AG09309 (cell line): ENCODE results near the gene MYCBP2.

ENCODE experiments used
- DNase-seq: peaks from one replicate; pipeline ENCODE4 v3.0.0-alpha.2; 2010; ENCODE audit warnings: low read depth
- H3K4me3 ChIP-seq: 2 replicates; pipeline ENCODE4 v1.5.1; 2011; ENCODE audit warnings: mild to moderate bottlenecking, low read depth, low read length, moderate library complexity; ENCODE audit not compliant: control insufficient read depth
- TF ChIP-seq, protein P1 (sequence below): IDR thresholded peaks from 2 replicates; pipeline ENCODE4 v1.5.1; 2011; ENCODE audit warnings: mild to moderate bottlenecking, low read depth, low read length, inconsistent platforms; ENCODE audit not compliant: insufficient read depth, control insufficient read depth; ENCODE audit errors: missing control alignments

The MYCBP2 gene

DNA sequence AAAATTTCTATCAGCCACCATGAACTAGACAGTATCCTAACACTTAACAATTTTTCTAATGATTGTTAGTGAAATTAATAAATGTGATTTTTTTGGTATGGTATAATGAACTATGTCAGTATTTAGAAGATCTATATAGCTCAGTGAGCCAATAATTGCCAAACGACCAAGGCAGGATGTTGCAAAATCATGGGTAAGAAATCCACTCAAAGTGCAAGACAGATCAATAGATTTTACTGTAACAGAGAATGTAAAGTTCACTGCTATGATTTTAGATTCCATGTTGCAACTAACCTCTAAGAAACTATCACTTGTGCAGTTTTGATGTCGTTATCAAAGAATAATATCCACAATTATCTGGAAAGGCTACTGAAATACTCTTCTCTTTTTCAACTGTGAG lies 44.0 kb upstream of the MYCBP2 start:
- no peak overlapping the region for H3K4me3 ChIP-seq
- DNase-seq = no peak
- TF ChIP-seq, protein P1, sequence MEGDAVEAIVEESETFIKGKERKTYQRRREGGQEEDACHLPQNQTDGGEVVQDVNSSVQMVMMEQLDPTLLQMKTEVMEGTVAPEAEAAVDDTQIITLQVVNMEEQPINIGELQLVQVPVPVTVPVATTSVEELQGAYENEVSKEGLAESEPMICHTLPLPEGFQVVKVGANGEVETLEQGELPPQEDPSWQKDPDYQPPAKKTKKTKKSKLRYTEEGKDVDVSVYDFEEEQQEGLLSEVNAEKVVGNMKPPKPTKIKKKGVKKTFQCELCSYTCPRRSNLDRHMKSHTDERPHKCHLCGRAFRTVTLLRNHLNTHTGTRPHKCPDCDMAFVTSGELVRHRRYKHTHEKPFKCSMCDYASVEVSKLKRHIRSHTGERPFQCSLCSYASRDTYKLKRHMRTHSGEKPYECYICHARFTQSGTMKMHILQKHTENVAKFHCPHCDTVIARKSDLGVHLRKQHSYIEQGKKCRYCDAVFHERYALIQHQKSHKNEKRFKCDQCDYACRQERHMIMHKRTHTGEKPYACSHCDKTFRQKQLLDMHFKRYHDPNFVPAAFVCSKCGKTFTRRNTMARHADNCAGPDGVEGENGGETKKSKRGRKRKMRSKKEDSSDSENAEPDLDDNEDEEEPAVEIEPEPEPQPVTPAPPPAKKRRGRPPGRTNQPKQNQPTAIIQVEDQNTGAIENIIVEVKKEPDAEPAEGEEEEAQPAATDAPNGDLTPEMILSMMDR = no peak

DNA sequence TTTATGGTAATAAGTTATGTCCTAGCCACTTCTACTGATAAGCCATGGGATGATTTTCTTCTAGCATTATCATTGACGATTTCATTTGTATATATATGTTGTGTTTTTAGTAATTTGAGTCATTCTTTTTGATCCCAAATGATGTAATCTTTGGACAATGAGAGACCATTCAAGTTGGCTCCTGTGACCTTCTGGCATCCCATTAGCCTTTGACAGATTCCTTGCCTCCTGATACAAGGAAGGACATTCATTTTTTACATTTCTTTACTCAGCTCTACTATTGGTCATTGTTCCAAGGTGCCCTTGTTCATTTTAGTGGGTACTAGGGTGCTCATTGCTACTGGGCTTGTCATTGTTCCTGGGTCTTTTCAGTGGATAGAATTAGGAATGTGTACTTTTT lies 35.3 kb upstream of the MYCBP2 start:
- DNase-seq = no peak
- TF ChIP-seq, protein P1 = no peak
- no peak overlapping the region for H3K4me3 ChIP-seq

DNA sequence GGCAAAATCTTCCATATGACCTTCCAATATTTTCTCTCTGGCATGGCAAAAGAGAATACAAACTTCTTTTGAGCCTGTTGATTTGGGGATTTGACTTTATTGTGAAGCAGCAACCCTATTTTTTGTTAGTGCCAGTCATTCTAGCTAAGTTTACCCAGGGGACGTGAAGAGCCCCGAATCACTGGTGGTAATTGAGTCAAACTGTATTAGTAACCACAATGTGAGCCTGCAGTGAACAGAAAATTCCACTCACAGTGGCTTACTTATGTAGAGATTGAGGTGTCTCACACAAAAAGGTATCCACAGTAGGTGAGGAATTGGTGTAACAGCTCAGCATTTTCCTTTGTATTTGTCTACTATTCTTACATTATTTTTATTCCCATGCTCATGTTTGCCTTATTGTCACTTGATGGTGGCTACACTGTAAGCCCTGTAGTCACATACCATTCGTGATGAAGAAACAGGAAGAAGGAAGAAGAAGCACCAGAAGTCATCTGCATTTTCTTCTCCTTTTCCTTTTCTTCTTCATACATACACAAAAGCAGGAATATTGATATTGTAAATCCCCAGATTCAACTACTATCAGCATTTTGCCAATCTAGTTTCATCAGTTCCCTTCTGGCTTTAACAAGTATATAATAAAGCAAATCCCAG lies 33.3 kb upstream of the MYCBP2 start:
- H3K4me3 ChIP-seq = no peak overlapping the region
- TF ChIP-seq, protein P1 = no peak
- no peak for DNase-seq

DNA sequence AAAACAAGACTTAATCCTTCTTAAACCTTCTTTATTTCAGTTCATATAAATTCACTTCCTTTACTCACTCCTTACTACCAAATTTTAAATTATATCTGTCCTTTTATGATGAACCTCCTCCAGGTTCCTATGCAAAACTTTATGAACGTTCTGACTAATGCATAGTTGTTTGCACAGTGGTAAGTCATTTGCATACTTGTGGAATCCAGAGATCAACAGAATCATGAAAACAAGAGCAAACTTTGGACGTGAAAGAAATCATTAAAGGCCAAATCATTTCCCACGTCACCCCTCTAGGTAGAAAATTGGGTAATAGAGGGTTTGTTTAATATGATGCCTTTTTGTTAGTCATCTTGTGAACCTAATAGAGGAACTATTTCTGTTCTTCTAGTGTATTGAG lies 32.3 kb upstream of the MYCBP2 start:
- no peak for DNase-seq
- TF ChIP-seq, protein P1 = no peak
- H3K4me3 ChIP-seq = no peak overlapping the region

DNA sequence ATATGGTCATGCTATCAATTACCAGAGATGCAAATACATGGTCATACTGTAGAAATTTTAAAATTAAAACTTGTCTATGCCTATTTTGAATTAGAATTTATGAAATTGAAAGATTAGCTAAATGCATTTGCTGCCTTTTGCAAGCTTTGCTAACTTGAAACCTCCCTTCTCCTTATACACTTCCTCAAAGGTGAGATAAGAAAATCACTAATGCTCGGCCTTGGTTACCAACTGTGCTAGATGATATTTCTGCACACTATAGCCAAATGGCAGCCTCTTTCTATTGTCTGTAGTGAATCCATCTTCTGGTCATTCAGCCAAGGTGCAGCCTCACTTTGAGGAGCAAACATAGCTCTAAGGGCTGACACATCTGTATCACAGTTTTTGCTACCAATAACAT lies 31.1 kb upstream of the MYCBP2 start:
- H3K4me3 ChIP-seq = no peak overlapping the region
- no peak for DNase-seq
- TF ChIP-seq, protein P1 = no peak

DNA sequence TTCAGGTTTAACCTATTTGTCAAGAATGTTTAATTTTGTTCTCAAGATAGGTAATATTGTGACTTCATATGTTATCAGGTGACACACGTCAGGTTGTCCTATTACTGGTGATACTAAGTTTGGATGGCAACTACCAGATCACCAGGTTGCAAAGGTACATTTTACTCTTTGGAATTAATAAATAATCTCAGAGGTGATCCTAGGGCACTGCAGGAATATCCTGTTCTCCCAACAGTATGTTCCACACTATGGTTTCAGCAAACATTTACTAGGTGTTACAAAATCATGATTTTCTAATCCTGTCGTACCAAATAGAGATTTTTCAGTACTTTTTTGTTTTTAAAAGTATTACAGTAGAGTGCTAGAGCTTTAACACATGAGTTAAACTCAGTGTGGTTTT lies 29.3 kb upstream of the MYCBP2 start:
- no peak for DNase-seq
- TF ChIP-seq, protein P1 = no peak
- H3K4me3 ChIP-seq = no peak overlapping the region
